ENCODE results near the gene PRRG4.
A peak's percentile ranks its signal among the peaks of the same experiment; 100 is the strongest.
"Not testable (repeated sequence)": the region's sequence is repeated elsewhere in the genome, so short reads cannot be mapped to it uniquely, and the experiment has no call there.

The PRRG4 gene

DNA sequence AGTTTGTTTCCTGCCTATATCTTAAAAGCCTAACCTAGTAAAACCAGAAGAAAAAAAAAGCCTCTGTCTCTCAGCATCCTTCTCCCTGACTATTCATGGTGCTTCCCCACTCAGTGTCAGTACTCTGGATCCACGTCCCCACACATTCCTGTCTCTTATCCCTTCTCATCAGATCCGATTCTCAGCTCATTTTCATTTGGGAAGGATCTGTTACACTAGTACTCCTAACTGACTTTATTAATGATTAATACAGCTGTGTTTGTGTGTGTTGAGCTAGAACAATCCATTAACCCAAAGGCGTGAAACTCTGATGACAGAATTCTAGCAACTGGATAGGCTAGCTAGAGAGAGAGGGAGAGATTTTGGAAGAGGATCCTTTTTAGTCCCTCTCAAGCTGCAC lies 1.5 kb downstream of the PRRG4 start:
- no peak for DNase-seq

DNA sequence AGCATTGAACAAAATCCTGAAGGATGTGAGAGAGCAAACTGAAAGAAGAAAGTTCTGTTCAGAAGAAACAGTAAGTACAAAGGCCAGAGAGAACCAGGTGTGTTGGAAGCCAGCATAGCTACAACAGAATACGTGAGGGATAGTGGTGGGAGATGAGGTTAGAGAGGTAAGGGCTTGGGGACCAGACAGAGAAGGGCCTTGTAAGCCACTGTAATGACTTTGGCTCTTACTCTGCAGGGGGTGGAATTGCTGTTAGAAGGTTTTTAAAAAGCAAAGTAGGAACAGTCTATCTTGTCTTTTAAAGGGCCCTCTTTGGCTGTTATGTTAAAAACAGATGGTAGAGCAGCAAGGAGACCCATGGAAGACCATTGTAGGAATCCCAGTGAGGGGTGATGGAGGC lies 4.2 kb downstream of the PRRG4 start:
- no peak for DNase-seq

DNA sequence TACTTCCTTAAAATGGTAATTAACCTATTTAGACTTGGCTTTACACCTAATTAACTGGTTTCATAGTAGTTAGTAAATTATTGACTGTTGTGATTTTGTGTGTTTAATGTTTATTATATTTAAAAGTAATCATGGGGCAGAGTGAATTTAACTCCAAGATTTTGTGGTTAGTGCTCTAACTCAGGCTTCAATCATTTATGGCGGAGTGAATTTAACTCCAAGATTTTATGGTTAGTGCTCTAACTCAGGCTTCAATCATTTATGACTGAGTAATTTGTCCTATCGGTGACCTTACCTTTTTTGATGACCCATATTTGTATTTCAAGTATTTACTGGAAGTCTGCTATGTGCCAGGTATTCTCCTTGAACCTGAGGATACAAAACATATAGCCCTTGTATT lies 7.2 kb downstream of the PRRG4 start:
- no peak for DNase-seq

DNA sequence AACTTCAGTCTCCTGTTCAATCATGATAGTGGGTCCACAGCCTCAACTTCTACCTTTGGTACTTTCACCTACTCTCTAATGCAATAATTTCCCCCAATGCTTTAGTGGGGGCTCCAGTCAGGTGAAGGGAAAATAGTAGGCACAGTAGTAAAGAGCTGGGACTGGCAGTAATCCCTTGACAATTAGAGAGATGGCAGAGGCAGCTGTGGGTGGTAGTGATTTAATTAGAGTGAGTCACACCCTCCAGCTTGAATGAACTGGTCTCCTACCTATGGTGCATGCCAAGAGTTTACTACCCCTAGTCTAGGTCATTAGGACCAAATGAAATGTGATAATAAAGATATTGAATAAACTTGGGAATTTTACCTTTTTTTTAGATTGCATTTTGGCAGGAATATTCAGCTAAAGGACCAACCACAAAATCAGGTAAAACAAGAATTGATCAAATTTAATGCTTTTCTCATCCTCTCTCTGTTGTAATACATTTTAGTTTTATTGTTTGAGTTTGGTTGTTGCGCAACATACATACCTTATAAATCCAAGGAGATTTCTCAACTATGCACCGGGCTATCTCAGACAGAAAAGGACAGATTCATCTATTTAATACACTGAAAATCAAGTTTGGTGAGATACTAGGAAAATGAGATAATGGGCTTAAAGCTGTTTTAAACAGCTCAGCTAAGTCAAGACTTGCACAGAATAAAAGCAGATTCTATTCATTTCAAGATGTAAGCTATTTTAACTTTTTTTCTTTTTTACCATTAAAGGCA lies 9.0 kb downstream of the PRRG4 start:
- no peak for DNase-seq

DNA sequence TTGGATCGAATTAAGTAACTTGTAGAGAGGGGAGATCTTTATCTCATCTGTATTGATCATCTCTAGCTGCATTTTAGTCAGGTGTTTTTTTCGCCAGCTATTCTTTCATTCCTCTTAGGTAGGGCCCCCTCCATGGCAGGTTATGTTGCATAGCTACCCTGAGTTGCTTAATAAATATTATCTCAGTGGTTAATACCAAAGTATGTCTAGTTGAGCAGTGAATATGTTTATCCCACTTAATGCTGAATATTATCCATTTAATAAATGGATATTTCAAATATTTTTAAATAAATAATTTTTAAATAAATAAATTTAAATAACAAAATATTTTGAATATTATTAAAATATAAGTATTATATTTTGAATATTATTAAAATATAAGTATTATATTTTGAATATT lies 9.6 kb downstream of the PRRG4 start:
- DNase-seq, result no peak

DNA sequence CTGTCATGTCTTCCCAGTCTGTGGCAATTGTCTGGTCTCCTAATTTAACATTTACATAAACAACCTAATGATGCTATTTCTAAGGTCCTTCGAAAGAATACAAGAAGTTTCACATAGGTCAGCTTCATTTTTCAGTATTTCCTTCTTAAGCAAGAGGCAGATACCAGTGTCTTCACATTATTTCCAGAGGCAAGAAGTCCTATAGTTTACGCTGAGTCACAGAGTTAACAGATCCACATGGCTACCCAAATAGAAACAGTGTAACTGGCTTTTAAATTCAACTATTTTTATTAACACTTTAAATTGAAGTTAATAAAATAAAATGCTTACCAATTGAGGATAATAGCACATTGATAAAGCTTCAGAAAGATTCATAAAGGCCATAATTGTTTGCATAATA lies 10.9 kb downstream of the PRRG4 start:
- no peak for DNase-seq

DNA sequence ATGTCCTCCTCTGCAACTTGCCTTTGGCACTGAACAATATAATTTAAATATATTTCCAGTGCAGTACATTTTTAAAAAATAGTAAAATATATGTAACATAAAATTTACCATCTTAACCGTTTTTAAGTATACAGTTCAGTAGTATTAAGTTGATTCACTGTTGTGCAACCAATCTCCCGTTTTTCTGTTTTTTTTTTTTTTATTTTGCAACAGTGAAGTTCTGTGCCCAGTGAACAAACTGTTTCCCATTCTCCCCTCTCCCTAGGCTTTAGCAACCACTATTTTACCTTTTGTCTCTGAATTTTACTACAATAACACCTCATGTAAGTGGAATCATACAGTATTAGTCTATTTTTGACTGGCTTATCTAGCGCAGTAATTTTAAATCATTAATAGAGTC lies 13.8 kb downstream of the PRRG4 start:
- DNase-seq, result no peak

DNA sequence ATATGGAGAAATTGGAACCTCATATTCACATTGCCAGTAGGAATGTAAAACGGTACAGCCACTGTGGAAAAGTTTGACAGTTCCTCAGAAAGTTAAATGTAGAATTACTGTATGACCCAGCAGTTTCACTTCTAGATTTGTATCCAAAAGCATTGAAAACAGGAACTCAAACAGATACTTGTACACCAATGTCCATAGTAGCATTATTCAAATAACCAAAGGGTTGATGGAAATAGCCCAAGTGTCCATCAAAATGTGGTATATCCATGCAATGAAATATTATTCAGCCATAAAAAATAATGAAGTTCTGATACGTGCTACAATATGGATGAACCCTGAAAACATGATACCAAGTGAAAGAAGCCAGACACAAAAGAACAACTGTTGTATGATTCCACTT lies 17.8 kb downstream of the PRRG4 start:
- no peak for DNase-seq

DNA sequence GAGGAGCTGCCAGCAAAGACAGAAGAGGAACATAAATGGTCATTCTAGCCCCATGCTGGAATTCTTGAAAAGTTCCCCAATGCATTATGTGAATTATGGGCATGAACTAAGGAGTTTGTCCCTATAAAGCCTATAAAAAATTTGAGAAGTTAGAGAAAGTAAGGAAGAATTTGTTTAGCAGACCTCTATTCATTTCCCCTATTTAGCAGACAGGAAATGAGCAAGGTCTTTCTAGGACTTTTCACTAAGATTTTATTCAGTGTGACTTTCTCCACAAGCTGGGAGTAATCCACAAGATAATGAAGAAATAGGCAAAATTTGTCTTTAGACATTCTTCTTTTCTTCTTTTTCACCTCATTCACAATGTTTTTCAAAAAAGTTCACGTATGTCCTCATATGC lies 20.0 kb downstream of the PRRG4 start:
- DNase-seq, result no peak

DNA sequence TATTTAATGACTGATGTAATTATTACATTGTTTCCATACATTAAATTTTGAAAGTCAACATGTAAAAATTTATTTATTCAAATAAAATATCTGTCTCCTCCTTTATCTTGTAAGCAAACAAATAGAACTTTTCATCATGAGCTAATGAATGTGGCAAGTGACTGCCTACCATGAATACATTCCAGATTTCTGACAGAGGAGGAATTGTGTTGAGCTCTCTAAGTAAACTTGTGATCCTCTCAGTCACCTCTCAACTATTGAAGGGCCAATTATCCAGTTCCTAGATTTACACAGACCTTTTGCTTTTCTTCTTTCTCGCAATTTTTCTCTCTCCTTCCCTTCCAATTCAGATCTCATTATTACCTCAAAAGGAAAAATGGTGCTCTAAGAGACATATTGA lies 21.5 kb downstream of the PRRG4 start:
- DNase-seq, result no peak

DNA sequence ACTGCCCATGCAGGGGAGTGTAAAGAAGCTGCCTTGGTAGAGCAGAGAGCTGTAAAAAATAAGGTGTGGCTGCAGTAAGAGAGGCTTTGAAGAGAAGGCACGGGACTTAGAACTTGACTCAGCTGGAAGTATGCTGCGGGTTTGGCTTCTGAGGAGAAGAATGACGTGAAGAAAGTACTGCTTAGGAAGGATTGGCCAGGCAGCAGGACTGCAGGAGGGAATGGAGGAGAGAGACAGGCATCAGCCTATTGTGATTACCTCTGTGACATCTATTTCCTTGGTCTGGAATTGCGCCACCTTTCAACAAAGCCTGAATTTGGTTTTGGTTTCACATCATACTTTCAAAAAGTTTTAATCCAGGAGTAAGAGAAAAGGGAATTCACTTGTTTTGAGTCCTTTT lies 22.5 kb downstream of the PRRG4 start:
- no peak for DNase-seq

DNA sequence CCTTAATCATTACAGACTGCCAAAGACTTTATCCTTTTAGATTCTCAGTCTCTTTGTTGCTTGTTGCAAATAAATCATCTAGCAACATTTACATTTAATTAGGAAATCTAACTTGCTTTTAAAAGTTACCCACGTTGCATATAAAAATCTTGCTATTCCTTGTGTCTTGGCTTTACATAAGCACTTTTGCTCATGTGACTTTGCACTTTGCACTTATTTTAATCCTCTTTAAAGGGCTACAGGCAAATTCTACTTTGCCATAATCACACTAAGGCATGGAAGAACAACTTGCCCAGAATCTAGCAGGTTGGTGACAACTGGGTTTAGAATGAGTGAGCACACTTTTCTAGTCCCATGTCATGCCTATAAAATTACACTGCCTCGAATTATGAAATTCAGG lies 25.9 kb downstream of the PRRG4 start:
- no peak for DNase-seq

DNA sequence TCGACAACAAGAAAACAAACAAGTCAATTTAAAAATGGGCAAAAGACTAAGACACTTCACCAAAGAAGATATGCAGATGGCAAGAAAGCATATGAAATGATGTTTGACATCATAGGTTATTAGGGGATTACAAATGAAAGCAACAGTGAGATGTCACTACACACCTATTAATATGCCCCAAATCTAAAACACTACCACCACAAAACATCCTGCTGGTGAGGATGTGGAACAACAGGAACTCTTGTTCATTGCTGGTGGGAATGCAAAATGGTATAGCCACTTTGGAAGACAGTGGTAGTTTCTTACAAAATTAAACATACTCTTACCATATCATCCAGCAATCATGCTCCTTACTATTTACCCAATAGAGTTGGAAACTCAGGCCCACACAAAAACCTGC lies 29.0 kb downstream of the PRRG4 start:
- DNase-seq, result no peak

DNA sequence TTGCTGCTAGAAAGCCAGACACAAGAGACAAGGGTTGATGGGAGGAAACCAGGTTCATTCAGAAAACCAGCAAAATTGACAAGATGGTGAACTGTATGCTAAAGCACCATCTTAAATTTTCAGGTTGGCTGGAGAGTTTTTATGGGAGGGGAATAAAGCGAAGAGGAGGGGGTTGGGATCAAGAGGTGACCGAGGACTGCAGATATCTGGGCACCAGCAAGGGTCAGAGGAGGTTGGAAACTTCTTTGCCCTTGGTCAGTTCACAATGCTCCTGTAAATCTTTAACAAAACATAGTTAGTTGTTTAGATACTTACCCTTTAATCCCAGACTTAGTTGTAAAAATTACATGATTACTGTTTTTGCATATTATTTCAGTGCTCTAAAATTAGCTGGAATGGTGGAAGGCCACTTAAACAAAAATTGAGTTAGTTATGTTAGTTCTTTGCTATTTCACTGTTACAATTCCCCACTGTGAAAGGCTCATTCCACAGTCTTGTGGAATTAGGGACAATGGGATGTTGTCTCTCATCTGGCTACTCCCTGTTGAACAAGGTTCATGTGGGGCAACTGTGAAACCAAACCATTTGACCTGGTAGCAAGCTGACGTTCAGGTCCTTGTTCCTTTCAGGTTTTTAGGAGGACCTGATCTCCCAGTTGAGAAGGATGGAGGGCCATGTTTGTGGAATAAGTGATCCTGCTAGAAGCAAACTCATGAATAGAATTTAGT lies 32.3 kb downstream of the PRRG4 start:
- no peak for DNase-seq

DNA sequence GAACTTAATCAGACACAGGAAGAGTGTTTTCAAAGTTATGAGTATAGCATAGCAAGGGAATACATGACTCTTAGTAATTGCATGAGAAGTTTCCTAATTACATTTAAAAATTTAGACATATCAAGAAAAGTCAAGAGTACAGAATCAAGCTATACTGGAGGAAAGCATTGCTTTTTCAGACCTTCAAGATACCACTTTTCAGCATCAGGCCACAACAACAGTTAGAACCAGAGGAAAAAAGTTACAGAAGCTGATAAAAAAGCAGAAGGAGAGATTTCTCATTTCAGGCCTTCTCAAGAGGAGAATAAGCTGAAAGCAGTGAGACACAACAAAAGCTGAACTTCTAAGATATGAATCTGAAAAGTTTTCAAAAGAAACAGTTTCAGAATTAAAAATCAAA lies 34.8 kb downstream of the PRRG4 start:
- no peak for DNase-seq

DNA sequence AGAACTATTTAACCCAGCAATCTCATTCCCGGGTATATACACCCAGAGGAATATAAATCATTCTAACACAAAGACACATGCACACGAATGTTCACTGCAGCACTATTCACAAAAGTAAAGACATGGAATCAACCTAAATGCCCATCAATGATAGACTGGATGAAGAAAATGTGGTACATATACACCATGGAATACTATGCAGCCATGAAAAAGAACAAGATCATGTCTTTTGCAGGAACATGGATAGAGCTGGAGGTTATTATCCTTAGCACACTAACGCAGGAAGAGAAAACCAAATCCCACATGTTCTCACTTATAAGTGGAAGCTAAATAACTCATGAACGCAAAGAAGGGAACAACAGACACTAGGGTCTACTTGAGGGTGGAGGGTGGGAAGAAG lies 39.0 kb downstream of the PRRG4 start:
- not testable (repeated sequence) for DNase-seq

DNA sequence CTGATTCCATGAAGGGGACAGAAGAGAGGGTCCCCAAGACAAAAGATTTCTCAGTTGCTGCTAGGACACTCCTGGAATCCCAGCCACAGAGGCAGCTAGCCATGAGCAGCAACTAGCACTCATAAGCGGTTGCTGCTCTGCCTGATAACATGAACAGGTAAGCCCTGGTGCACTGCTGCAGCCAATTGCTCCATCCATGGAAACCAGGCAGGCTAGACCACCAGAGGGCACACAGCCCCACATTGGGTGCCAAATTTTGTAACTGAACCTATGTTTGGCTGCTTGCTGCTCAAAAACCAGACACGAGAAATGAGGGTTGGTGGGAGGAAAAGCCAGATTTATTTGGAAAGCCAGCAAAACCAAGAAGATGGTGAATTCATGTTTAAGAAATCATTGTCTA lies 40.9 kb downstream of the PRRG4 start:
- DNase-seq, result peak; percentile 72

DNA sequence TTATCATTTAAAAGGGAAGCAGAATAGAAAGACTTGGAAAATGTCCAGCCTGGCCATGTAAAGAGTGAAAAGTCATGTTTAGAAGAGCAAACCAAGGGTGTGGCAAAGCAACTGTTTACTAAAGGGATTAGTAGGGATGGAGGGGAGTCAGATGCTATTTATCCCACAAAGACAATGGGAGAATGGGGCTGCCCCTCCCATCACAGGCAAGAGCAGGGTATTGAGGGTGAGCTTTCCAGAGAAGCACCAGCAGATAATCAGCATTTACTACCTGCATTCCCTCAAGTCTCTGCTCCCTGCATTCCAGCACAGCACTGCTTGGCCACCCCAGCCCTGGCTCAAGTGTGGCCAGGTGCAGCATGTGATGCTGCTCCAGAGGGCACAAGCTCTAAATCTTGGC lies 44.4 kb downstream of the PRRG4 start:
- DNase-seq, result no peak

DNA sequence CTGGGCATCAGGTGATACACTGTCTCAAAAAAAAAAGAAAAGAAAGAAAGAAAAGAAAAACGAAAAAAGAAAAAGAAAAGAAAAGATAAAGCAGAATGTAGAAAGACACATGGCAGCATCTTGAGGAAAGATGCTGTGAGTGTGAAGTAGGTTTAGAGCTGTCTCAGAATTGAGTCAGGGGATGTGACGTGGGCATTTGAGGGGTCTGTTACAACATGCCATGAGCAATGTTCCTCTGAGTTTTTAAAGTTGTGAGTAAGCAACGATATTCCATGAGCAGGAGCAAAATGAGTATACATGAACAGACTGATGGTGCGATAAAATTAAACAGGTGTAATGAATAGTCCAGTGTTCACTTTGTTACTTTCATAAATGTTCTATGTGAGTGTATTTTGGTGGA lies 51.6 kb downstream of the PRRG4 start:
- no peak for DNase-seq

DNA sequence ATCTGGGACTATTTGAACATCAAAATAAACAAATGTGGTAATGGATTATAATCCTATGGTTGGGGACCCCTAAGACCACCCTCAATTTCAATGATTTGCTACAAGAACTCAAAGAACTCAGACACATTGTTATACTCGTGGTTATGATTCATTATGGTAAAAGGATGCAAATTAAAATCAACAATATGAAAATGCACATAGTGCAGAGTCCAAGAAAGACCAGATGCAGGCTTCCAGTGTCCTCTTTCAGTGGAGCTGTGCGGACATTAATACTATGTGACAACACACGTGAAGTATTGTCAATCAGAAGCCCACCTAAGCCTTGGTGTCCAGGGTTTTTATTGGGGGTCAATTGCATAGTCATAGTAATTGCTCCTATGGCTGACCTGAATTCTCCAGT lies 53.7 kb downstream of the PRRG4 start:
- no peak for DNase-seq

DNA sequence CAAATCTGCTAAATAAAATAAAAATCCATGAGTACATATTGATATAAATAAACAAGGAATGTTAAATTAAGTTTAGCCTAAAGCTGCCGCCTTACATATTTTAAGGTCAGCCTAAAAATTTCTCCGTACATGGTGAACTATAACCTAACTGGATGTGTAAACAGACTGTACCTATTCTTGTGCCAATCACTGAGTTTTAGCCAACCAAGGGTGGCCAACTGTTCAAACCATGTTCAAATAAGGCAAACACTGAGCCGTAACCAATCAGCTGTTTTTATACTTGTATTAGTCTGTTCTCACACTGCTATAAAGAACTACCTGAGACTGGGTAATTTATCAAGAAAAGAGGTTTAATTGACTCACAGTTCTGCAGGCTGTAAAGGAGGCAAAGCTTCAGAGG lies 54.3 kb downstream of the PRRG4 start:
- DNase-seq, result no peak

DNA sequence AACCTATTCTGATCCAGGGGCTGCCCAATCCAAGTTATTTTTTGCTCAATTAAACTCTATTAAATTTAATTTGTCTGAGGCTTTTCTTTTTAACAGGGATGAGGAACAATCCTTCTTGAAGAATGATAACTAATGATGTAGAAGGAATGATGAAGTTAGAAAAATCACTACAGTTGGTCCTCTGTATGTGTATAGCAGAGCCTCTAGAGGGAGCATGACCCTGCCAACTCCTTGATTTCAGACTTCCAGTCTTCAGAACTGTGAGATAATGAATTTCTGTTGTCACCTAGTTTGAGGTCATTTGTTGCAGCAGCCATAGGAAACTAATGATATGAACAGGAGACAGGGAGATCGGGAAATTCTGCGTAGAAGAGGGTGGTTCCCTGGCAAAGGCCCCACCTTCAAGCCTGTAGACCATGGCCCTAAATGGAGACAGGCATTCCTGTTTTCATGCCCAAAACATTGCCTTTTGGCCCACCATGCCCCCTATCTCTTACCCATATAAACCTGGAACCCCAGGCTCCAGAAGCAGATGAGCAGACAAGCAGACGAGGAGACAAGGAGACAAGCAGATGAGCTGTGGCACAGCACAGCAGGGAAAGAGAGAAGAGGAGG lies 55.1 kb downstream of the PRRG4 start:
- DNase-seq, result no peak

DNA sequence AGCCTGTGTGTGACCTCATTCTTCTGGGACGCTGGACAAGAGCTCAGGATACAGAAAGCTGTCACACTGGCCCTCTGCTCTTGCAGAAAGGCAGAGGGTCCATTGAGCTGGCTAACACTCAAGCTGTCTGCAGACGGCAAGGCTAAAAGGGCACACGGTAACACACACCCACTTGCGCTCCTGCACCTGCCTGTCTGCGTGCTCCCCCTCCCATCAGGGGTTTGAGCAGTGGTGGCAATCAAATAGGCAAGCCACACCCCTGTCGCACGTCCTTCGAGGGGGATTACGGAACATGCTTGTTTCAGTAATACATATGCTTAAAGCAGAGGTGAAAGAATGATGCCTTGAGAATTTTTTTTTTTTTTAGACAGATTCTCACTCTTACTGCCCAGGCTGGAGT lies 55.8 kb downstream of the PRRG4 start:
- no peak for DNase-seq

DNA sequence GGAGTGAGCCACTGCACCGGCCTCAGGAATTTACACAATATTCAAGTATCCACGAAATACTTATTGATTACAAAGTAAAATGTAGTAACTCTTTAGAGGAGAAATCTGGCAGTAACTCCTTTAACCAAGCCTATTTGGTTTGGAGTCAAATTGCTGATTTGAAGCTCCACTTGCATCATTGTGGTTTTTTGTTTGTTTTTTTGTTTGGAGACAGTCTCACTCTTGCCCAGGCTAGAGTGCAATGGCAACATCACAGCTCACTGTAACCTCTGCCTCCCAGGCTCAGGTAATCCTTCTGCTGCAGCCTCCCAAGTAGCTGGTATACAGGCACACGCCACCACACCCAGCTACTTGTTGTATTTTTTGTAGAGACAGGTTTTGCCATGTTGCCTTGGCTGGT lies 56.5 kb downstream of the PRRG4 start:
- no peak for DNase-seq
